ENCODE measurements around the gene GRAMD1B.
A peak's percentile ranks its signal among the peaks of the same experiment; 100 is the strongest.
"Not testable (repeated sequence)": the region's sequence is repeated elsewhere in the genome, so short reads cannot be mapped to it uniquely, and the experiment has no call there.

Gene GRAMD1B

DNA sequence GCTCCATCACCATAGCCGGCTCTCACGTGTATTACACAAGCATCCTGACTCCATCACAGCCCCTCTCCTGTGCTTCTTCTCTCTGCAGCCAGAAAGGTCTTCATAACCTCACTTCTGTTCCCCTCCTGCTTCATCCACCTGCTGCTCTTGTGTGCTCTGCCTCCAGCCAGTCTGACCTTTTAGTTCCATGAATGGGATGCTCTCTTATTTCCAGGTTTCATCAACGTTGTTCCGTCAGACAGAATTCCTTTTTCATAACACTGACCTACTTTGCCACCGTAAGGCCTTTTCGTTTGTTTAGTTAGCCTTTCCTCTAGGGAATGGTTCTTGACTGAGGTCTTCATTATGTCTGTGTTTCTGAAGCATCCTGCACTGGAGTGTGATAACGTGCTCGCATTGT, 18.8 kb downstream of the GRAMD1B start:
- peak; percentile 25 for DNase-seq

DNA sequence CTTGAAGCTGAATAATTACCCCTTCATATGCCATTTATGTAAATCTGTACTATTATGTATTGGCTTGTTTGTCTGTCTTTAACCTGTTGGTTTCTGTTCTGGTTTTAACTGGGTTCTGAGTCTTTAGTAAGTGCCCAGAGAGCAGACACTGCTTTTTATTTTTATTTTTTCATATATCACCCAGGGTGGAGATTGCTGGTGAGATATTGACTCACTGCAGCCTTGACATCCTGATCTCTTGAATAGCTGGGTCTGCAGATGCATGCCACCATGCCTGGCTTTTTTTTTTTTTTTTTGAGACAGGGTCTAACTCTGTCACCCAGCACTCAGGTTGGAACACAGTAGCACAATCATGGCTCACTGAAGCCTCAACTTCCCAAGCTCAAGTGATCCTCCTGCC, 19.4 kb downstream of the GRAMD1B start:
- no peak for DNase-seq

DNA sequence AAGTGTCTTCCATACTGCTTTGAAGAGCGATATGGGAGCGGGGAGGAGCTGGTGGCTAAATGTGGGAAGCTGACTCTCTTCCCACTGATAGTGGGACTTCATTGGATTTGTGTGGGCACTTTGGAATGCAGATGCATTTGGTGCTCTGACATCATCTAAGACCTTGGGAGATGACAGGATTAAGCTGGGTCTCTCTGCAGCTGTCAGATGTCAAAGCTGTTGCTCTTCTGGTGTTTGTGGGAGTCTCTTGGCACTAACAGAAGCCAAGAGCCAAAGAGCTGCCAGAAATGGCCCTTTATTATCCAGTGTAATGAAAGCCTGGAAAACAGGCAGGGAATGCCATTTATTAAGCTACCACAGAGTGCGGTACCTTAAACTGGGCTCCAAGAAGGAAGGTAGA, 20.6 kb downstream of the GRAMD1B start:
- DNase-seq = no peak

DNA sequence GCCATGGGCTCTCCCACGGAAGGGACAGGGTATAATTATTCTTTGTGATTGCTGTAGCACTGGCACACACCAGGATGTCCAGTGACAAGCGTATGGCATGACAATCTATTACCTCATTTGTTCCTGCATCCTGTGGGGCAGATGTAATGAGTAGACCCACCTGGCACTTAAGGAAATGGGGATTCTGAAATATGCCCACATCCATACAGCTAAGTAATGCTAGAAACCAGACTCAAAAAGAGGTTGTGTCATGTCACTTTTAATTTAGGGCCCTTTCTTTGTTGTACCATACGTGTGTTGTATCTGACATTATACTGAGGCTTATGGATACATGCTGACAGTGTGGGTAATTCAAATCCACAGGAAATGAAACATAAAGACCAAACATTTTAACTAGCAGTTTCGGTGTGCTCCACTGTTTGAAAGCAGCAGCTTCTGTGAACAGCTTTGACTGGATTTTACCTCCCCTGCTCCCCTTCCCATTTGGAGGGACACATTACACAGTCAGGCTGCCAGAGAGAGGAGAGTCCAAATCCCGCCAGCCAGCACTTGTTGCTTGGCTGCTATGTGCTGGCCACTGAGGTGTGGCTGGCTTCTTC, 21.2 kb downstream of the GRAMD1B start:
- DNase-seq = no peak

DNA sequence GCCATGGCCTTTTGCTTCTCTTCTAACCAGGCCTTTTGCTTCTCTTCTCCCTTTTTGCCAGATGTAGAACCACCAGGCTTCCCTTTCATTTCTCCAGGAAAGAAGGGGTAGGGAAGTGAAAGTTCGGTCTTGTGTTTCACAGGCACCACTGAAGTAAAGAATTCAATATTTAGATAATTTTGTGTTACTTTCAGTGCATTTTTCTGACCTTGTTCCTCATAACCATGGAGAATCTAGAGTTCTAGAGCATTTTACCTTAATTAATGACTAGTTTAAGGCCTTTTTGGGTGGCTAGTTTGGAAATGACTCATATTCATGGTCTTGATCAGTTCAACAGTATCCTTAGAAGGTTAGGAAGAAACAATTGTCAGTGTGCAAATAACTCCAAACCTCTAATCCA, 22.7 kb downstream of the GRAMD1B start:
- DNase-seq = no peak

DNA sequence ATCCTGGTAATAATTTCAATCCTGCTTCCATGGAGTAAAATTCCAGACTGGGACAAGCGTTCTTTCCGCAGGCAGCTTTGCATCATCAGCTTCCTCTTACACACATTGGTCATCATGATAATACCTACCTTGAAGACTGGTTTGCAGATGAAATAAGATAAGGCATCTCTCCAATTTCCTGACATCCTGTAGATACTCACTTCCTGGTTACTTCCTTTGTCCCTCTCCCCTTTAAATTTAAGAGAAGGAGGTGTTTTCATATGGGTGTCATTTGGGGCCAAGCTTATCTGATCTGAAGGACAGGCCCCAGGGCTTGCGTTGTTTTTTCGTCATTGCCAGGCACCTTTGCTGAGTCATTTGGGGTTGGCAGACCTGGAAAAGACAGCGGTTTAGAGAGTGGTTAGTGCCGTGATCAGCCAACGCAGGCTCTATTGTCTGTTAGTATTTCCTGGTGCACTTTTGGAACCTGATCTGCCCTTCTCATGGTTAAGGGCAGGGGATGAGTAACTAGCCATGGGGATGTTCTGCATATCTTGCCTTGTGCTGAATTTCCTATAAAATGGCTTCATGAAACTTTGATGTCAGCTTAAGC, 24.1 kb downstream of the GRAMD1B start:
- no peak for DNase-seq

DNA sequence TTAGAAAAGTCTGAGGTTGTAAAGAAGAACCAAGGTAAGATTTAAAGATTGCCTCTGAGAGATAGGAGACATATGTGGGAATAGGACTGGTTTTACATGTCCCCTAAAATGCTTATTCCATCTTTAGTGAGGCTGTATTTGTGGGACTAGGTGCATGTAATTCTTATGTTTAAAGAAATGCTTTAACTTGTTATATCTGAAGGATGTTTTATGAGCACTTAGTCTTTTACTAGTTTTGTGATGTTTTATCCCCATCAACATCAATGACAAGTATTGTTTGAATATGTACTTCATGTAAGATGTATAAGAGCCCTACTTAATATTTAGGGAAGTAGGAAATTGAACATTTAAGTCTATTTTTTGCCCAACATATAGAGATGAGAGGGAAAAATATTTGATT, 24.7 kb downstream of the GRAMD1B start:
- DNase-seq = no peak

DNA sequence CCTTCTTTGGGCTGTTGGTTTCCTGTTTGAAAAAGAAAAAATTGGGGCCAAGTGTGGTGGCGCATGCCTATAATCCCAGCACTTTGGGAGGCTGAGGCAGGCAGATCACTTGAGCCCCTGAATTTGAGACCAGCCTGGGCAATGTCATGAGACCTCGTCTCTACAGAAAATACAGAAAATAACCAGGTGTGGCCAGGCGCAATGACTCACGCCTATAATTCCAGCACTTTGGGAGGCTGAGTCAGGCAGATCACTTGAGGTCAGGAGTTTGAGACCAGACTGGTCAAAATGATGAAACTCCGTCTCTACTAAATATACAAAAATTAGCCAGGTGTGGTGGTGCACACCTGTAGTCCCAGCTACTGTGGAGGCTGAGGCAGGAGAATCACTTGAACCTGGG, 26.4 kb downstream of the GRAMD1B start:
- not testable (repeated sequence) for DNase-seq

DNA sequence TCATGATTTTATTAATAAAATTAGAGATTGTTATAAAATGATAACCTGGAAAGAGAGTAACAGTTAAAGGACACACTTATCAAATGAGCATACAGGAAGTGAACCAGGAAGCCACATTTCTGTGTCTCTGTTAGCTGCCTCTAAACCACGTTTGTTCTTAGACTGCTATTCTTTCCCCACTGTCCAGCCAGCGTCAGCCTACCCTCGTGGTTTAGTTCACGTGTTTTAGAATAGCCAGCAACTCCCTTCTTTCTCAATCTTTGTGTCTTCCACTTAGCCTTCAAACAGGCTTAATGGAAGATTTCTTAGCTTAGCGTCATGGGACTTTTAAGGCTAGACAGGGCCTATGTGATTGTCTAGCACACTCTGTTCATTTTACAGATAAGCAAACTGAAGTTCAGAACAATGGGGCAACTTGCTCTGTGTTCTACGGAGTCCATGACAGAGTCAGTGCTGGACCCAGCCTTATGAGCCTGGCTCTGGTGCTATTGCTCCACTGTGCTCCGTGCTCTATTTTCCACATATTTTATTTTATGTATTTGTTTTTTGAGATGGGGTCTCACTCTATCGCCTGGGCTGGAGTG, 27.2 kb downstream of the GRAMD1B start:
- DNase-seq = no peak

DNA sequence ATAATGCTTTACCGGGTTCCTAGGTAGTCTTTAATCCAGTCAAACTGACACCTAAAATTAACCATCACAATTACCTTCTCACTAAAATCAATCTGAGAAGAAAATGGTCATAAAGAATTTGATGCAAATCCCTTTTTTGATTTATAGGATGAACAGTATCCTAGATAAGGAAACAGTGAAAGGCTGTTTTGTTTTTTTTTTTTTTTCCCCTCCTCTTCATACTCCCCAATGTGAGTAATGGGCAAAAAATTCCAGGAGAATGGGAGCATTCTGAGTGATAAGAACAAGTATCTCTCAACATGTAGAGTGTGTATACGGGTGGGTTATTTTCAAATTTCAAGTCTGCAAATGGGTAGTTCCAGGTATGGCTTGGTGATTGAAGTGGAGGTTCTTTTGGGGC, 28.4 kb downstream of the GRAMD1B start:
- no peak for DNase-seq

DNA sequence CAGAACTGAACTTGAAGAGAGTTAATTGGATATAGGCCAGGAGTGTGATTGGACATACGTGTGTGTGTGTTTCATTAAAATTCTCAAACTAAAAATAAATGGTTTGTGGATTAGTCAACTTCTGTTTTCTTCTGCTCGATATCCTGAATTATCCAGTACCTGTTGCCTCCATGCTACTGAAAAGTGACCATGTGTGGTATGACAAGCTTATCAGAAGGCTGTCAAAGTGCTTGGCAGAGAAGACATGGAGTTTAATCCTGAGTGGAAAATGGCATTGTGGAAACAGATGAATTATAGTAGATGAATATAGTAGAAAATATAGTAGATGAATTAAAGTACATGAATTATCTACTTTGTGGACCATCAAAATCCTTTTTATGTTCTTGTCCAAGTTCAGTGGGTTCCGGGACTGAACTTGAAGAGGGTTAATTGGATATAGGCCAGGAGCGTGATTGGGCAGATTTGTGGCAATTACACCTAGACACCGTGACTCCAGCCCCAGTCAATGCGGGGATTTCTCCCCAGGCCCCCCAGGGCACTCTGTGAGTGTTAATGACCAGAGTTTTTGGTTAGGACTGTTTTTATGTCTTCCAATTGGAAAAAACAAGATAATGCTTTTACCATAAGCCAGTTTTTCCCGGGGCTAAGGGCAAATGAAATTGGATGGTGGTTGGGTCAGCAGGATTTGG, 30.1 kb downstream of the GRAMD1B start:
- no peak for DNase-seq

DNA sequence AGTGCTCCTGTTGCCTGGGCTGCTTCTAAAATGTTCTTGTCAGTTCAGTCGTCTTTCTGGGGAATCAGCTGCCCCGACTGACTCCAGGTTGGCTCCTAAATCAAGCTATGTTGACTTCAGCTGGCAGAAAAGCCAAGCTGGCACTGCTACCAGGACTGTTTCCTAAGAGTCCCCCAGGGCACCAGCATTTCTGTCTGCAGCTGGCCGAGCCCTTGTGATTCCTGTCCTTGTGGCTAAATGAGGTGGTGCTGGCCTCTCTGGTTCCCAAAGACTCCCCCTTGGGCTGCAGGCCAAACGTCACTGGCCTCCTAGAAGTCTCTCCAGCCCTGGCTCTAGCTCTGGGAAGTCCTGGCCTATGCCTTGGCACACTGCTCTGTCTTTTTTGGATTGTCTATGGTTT, 31.1 kb downstream of the GRAMD1B start:
- no peak for DNase-seq

DNA sequence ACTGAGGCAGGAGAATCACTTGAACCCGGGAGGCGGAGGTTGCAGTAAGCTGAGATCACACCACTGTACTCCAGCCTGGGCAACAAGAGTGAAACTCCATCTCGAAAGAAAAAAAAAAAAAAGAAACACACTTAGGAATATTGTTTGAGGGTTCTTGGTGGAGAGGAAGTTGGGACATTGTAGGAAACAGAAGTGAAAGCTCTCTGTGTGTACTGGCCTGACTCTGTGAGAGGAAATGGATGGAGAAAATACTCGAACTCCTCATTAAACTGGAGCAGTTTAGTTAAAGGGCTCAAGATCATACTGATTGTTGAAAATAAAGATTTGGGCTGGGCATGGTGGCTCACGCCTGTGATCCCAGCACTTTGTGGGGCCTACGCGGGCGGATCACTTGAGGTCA, 35.6 kb downstream of the GRAMD1B start:
- DNase-seq = not testable (repeated sequence)

DNA sequence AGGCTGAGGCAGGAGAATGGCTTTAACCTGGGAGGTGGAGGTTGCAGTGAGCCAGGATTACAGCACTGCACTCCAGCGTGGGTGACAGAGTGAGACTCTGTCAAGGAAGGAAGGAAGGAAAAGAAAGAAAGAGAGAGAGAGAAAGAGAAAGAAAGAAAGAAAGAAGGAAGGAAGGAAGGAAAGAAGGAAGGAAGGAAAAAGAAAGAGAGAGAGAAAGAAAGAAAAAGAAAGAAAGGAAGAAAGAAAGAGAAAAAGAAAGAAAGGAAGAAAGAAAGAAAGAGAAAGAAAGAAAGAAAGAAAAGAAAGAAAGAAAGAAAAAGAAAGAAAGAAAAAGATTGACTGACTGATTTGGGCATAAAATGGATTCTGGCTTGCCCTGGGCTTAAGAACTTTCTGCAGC, 36.1 kb downstream of the GRAMD1B start:
- not testable (repeated sequence) for DNase-seq

DNA sequence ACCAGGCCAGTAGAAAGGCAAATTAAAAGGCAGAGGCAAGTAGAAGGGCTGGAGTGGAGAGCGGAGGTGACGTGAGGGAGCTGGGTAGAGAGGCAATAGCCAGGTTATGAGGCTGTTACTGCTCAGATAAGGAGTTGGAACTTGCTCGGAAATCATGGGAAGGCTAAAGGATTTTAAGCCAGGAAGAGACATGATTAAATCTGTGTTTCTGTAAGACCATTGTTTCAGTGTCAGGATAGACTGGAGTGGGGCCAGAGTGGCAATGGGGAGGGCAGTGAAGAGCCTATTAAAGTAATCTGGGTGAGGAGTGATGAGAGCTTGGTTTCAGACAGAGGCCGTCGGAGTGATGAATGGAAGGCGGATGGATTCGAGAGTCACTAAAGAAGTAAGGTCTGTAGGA, 39.0 kb downstream of the GRAMD1B start:
- DNase-seq = no peak

DNA sequence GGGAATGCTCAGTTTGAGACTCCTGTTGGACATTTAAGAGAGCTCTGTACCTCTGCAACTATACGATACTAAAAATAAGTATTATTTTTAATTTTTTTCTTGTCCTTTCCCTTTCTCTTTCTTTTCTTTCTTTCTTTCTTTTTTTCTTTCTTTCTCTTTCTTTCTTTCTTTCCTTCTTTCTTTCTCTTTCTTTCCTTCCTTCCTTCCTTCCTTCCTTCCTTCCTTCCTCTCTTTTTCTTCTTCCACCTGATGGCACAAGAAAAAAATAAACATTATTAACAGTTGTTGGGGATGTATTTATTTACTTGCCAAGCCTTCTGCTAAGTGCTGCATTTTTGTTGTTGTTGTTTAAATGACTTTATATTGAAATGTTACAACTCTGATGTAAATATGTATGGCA, 39.5 kb downstream of the GRAMD1B start:
- no peak for DNase-seq

DNA sequence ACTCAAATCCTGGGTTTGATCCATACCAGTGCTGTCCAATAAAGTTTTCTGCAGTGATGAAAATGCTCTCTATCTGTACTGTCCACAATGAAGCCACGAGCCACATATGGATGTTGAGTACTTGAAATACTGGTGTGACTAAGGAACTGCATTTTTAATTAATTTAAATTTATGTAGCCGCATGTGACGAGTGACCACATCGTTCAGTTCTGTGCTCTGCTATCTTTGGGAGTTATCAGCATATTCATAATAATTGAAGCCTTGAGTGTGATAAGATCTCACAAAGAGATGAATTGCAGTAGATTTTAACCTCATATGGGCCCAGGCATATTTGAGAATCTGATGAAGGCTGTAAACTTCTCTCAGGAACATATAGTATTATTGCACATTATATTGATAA, 40.8 kb downstream of the GRAMD1B start:
- no peak for DNase-seq

DNA sequence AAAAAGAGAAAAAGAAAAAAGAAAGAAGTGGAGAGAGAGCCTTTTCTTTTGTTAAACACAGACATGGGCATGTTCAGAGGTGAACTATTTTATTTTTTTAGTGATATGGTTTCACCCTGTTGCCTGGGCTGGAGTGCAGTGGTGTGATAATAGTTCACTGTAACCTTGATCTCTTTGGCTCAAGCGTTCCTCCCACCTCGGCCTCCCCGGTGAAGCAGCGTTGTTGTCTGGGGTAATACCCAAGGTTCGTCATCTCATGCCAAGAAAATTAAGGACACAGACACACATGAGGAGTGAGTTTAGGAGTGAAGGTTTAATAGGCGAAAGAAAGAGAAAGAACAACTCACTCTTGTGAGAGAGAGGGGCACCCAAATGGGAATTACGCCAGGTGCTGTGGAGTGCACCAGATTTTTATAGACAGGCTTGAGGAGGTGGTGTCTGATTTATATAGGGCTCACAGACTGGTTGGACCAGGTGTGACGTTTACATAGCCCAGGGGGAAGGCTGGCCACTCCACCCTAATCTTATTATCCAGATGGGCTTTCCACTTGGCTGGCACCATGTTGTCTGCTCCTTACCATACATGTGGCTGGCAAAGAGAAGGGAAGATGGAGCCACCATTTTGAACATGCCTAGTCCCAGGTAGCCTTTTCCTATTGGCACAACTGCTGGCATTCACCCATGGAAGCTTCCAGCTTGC, 42.3 kb downstream of the GRAMD1B start:
- no peak for DNase-seq

DNA sequence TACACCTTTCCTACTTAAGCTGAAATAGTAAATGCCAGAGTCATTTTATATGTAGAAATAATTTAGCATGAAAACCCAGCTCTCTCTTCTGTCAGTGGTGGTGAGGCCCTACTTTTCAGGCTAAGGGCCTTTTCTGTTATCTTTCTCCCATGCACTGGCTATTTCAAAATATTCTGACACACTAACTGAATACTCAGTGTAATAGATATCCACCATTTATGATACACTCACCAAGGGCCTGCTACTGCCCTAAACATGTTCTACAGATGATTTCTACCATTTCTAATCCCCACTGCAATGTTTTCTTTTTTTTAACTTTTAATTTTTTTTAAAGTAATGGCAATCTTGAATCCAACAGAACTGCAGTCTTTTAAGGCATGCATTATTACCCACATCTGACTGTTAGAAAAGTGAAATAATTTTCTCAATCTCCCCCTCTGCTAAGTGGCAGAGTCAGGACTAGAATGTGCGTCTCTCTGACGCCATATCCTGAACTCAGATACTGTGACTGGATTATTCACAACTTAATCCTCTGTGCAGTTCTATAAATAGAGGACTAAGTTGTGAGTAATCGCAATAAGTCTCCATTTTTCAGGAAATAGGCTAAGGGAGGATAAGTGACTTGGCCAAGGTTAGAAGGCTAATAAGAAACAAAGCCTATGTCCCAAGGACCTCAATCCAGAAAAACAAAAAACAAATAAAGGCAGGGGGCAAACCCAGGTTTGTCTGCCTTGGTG, 44.0 kb downstream of the GRAMD1B start:
- DNase-seq = no peak

DNA sequence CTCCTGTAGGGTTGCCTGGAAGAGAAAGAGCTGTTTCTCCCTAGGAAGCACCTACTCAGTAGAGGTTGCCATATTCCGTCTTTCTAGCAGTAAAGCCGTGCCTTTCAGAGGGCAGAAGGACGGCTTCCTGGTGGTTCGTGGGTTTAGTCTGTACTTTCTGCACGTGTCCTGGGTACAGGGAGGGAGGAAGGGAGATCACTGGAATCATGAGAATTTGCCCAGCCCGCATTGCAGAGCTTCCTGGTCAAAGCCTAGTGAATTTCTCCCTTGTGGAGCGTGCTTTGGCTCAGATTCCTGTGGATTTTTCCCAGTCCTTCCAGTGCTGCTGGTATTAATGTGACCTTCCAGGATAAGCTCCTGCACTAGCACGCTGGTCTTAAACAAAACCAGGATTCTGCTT, 44.9 kb downstream of the GRAMD1B start:
- DNase-seq = no peak

DNA sequence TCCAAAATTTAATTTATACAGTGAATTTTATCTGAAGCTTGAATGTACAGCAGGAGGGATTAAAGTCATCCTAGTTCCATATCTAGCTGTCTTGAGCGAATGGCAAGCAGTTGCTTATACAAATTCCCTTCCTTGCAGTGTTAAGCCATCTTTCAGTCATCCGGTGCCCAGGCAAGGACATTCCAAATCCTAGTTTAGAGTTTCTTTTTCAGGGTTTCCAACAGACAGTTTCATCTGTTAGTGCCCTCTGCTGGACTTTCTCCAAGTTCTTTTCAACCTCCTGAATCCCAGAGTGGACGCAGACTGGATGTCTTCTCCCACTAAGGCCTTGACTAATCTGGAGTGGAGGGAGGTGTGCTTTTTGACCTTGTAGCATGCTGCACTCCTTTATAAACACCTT, 45.4 kb downstream of the GRAMD1B start:
- peak; percentile 43 for DNase-seq

DNA sequence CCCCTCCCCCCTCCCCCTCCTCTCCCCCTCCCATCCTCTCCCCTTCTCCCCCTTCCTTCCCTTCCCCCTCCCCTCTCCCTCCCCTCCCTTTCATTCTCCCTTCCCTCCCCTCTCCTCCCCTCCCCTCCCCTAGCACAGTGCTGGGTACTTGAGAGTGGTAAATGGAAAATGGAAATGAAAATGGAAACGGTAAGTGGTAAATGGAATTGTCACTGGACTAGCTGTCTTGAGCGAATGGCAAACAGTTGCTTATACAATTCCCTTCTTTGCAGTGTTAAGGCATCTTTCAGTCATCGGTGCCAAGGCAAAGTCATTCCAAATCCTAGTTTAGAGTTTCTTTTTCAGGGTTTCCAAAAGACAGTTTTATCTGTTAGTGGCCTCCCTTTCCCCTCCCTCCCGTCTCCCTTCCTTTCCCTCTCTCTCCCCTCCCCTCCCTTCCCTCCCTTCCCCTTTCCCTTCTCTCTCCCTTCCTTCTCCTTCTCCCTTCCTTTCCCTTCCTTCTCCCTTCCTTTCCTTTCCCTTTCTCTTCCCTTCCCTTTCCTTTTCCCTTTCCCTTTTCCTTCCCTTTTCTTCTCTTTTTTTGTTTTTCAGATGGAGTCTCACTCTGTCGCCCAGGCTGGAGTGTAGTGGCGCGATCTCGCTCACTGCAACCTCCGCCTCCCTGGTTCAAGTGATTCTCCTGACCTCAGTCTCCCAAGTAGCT, 47.3 kb downstream of the GRAMD1B start:
- DNase-seq = no peak
